Measurements from ENCODE around the gene KIF26B. TPM values are rescaled to one million over a fixed set of nuclear protein-coding genes. Genes with fewer than 3 reads are reported as not detected.

Gene KIF26B
- total RNA-seq, 6 experiments from 2014 or later = 0.31 to 0.55 (median 0.35) TPM

DNA sequence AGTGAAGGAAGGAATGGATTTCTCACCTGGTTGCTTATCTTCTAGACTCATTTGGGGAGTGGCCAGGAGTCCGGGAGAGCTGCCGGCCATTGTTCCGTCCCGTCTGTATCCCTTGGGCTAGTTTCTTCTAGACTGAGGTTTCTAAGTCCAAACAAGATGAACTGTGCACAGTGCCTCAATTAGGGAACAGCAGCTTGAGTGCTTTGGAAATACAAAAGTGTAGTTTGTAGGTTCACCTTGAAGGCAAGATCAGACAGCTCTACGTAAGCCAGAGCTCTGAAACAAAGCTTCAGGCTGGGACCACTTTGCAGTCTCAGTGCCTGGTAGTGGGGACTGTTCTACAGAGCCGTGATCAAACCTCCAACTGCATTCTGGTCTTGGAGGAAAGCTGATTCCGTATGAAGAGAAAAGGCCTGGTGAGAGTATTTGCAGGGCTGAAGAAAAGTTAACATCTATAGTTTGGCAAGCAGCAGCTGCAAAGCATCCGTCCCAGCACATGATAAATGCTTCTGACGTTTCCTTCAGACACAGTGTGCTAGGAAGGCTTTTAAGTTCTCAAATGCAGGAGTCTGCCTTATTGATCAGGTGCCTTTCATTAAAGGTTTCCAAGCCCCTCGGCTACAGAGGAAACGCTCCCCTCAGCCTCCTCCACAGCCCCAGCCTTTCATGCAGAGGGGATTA is 432.8 kb downstream of the KIF26B start:
- no peaks in the 10 kb centered on the region for H3K27me3 ChIP-seq
- DNase-seq = no peak
- no peak for ATAC-seq
- intact Hi-C loops (cut with DNase I) = no loop called here
- no peak overlapping the region for H3K27ac ChIP-seq
- WGBS (ENCODE audit: insufficient coverage, low coverage, low lambda C conversion rate, missing lambda C conversion rate) = 68% methylated on average over 11 of the region's 11 CpGs
- no peaks in the 10 kb centered on the region for H3K4me1 ChIP-seq
- H3K9me3 ChIP-seq = no peaks in the 10 kb centered on the region
- H3K4me3 ChIP-seq = no peak overlapping the region
- no peak for TF ChIP-seq POLR2A (IDR thresholded peaks at IDR 0.05)
- no peaks in the 10 kb centered on the region for H3K36me3 ChIP-seq

DNA sequence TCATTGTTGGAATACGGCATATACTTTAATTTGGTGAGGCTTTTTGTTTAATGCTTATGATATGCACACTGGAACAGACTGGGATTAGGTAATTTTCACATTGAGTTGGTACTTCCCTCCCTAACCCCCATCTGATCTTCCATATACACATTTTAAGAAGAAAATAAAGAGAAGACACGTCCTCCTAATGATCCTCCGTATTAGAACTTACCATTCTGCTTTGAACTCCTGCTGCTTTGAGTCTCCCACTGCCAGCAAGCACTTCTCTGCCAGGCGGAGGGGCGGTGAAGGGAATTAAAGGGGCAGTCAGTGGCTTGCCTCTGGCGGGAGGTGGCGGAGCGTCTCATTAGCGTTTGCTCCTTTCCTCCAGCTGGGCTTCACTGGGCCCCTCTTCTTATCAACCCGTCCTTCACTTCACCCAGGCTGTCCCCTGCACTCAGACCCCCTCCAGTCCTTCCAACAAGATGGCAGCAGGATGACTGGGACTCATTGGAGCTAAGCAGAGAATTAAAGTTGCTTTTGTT is 433.4 kb downstream of the KIF26B start:
- H3K27me3 ChIP-seq = no peaks in the 10 kb centered on the region
- no peaks in the 10 kb centered on the region for H3K9me3 ChIP-seq
- H3K27ac ChIP-seq = no peak overlapping the region
- 78% methylated on average over 10 of the region's 10 CpGs for WGBS (ENCODE audit: insufficient coverage, low coverage, low lambda C conversion rate, missing lambda C conversion rate)
- H3K36me3 ChIP-seq = no peaks in the 10 kb centered on the region
- TF ChIP-seq, protein P1, sequence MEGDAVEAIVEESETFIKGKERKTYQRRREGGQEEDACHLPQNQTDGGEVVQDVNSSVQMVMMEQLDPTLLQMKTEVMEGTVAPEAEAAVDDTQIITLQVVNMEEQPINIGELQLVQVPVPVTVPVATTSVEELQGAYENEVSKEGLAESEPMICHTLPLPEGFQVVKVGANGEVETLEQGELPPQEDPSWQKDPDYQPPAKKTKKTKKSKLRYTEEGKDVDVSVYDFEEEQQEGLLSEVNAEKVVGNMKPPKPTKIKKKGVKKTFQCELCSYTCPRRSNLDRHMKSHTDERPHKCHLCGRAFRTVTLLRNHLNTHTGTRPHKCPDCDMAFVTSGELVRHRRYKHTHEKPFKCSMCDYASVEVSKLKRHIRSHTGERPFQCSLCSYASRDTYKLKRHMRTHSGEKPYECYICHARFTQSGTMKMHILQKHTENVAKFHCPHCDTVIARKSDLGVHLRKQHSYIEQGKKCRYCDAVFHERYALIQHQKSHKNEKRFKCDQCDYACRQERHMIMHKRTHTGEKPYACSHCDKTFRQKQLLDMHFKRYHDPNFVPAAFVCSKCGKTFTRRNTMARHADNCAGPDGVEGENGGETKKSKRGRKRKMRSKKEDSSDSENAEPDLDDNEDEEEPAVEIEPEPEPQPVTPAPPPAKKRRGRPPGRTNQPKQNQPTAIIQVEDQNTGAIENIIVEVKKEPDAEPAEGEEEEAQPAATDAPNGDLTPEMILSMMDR (IDR thresholded peaks at IDR 0.05) = no peak
- TF ChIP-seq POLR2A (IDR thresholded peaks at IDR 0.05) = no peak
- no peaks in the 10 kb centered on the region for H3K4me1 ChIP-seq
- no peak overlapping the region for H3K4me3 ChIP-seq
- DNase-seq = no peak
- intact Hi-C loops (cut with DNase I) = no loop called here
- ATAC-seq = no peak

GRCh38 chr1:245589316-245589715 is 434.5 kb downstream of the KIF26B start:
- H3K4me1 ChIP-seq = no peaks in the 10 kb centered on the region
- 76% methylated on average over 7 of the region's 12 CpGs for WGBS (ENCODE audit: insufficient coverage, low coverage, low lambda C conversion rate, missing lambda C conversion rate)
- DNase-seq (no peak), ATAC-seq (no peak)
- TF ChIP-seq, protein P1 (IDR thresholded peaks at IDR 0.05) = no peak
- TF ChIP-seq POLR2A (IDR thresholded peaks at IDR 0.05) = no peak
- no peaks in the 10 kb centered on the region for H3K27me3 ChIP-seq
- no peaks in the 10 kb centered on the region for H3K9me3 ChIP-seq
- intact Hi-C loops (cut with DNase I) = no loop called here
- H3K4me3 ChIP-seq = no peak overlapping the region
- no peak overlapping the region for H3K27ac ChIP-seq
- no peaks in the 10 kb centered on the region for H3K36me3 ChIP-seq

DNA sequence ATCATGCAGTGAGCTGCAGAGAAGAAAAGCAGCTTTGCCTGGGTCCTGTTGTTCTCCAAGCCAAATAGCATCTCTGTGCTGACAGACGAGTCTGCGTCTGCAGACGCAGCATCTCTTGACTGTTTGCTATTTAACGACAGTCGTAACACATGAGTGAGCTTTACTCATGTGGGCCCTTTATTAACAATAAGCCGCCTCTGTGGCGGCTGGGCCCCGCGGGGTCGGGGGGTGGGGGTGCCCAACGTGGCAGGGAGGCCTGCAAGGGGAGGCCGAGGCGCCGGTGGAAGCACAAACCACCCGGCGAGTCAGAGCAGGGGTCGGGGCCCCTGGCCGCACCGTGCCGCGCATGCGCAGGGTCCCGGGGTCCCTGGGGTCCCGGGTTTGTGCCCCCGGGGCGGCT is 435.1 kb downstream of the KIF26B start:
- no peak overlapping the region for H3K27ac ChIP-seq
- no peaks in the 10 kb centered on the region for H3K27me3 ChIP-seq
- no peak for TF ChIP-seq POLR2A (IDR thresholded peaks at IDR 0.05)
- TF ChIP-seq, protein P1 (IDR thresholded peaks at IDR 0.05) = no peak
- DNase-seq = no peak
- no peak overlapping the region for H3K4me3 ChIP-seq
- H3K9me3 ChIP-seq = no peaks in the 10 kb centered on the region
- no peaks in the 10 kb centered on the region for H3K4me1 ChIP-seq
- ATAC-seq = no peak
- no peaks in the 10 kb centered on the region for H3K36me3 ChIP-seq
- 97% methylated on average over 6 of the region's 26 CpGs for WGBS (ENCODE audit: insufficient coverage, low coverage, low lambda C conversion rate, missing lambda C conversion rate)
- intact Hi-C loops (cut with DNase I) = no loop called here

- no peaks in the 10 kb centered on the region for H3K36me3 ChIP-seq
- TF ChIP-seq POLR2A (IDR thresholded peaks at IDR 0.05) = no peak
- TF ChIP-seq, protein P1 (IDR thresholded peaks at IDR 0.05) = no peak
- WGBS (ENCODE audit: insufficient coverage, low coverage, low lambda C conversion rate, missing lambda C conversion rate) = 73% methylated on average over 4 of the region's 4 CpGs
- H3K27me3 ChIP-seq = no peaks in the 10 kb centered on the region
- no peak for DNase-seq
- H3K4me1 ChIP-seq = no peaks in the 10 kb centered on the region
- intact Hi-C loops (cut with DNase I) = no loop called here
- H3K4me3 ChIP-seq = no peak overlapping the region
- no peak overlapping the region for H3K27ac ChIP-seq
- no peak for ATAC-seq
- no peaks in the 10 kb centered on the region for H3K9me3 ChIP-seq
Observed at GRCh38 chr1:245590726-245591125, 435.9 kb downstream of the KIF26B start.
